Activated naive CD8-positive, alpha-beta T cell (primary cell): ENCODE measurements around the gene CIB1.

Source experiments
- H3K27ac Mint-ChIP-seq: one replicate; pipeline ENCODE4 v1.8.0; 2021; ENCODE audit warnings: mixed read lengths
- H3K27me3 Mint-ChIP-seq: one replicate; pipeline ENCODE4 v1.8.0; 2021; ENCODE audit warnings: mixed read lengths
- H3K36me3 Mint-ChIP-seq: one replicate; pipeline ENCODE4 v1.8.0; 2021; ENCODE audit warnings: mixed read lengths
- H3K4me1 Mint-ChIP-seq: one replicate; pipeline ENCODE4 v1.8.0; 2021; ENCODE audit warnings: low read depth, mixed read lengths
- H3K4me3 Mint-ChIP-seq: one replicate; pipeline ENCODE4 v1.8.0; 2021; ENCODE audit warnings: mild to moderate bottlenecking, mixed read lengths
- H3K9me3 Mint-ChIP-seq: one replicate; pipeline ENCODE4 v1.8.0; 2021; ENCODE audit warnings: low read depth, mixed read lengths

The CIB1 gene

DNA sequence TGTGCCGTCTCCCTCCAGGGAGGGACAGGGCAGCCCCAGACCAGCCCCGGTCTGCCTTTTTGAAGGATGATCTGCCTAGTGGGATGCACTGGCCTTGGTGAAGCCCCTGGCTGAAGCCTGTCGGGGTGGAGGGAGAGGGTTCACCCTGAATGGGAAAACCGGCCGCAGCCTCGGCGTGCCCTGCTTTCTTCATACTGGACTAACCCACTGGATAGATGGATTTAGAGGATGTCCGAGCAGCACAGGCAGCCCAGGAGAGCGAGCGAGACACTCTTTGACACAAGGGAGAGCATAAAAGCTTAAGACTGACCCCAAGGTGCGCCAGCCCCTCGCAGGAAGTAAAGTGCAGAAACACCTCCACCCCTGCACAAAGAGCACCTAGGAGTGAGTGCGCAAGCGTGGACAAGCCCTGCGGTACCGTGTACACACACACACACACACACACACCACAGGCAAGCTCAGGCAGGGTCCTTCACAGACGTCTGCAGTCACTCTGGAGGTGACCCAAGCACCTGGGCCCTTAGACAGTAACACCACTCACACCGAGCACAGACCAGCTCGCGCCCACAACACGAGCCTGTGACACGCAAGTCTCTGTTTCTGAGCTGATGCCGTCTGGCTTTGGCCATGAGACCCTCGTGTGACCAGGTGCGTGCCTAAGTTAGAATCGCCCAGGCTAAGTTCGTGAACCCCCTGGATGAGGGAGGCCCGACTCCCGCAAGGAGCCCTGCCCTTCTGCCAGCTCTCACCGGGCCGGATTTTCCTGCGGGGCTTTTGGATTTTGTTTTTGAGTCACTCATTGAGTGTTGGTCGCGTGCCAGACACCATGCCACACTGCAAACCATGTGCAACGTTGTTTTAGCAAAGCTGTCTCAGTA is 21.3 kb downstream of the CIB1 start:
- H3K36me3 Mint-ChIP-seq = no peaks in the 10 kb centered on the region
- no peak overlapping the region for H3K27ac Mint-ChIP-seq
- H3K27me3 Mint-ChIP-seq = no peaks in the 10 kb centered on the region
- H3K4me1 Mint-ChIP-seq = peaks cover 13% of the 10 kb centered on the region
- H3K4me3 Mint-ChIP-seq = no peak overlapping the region
- no peaks in the 10 kb centered on the region for H3K9me3 Mint-ChIP-seq

DNA sequence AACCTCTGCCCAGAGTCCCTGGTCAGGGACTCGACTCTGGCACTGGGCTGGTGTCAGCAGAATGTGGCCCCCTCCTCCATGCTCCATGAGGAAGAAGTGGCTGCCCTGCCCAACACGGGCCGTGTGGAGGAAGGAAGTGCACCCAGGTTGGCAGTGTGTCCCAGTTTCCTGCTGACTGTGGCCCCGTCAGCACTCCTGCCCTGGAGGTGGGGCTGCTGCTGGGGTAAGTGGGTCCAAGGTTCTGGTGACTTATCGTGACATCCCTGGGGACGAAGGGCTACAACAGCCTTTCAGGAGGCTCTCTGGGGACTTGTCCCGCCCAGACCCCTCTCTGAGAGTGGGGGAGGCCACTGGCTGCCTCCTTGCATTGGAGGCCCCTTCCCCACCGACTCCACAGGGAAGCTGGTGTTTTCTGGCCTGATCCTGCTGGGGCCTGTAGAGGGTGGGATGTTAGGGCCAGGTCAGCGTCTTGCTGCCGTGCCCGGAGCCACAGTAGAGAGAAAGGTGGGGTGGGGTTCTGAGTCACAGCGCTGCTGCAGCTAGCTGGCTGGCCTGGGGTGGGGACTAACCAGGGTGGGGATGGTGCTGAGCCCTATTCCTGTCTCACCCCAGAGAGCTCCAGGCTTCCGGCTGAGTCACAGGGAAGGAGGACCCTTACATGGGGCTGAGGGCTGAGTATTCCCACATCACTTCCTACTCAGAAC is 22.1 kb downstream of the CIB1 start:
- Mint-ChIP-seq H3K27me3 (no peaks in the 10 kb centered on the region), H3K9me3 (no peaks in the 10 kb centered on the region), H3K4me3 (no peak overlapping the region), H3K36me3 (no peaks in the 10 kb centered on the region), H3K27ac (no peak overlapping the region), H3K4me1 (peaks cover 13% of the 10 kb centered on the region)

DNA sequence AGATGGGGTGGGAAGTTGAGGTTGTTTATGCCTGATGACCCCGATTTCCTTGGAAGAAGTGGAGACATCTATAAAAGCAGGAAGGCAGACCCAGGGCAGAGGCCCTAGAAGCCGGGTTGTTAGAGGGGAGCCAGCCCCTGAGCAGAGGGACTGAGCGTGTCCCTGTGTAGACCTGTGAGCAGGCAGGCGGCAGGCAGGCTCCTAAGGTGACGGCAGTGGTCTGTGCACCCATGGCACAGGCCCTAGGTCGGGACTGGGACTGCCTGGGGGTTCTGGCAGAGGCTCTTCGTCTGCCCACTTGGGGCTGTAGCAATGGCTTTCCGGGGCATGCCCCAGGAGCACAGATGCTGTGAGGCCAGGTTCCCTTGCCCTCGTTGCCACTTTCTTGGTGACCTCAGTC is 22.7 kb downstream of the CIB1 start:
- Mint-ChIP-seq H3K9me3 (no peaks in the 10 kb centered on the region), H3K27me3 (no peaks in the 10 kb centered on the region), H3K4me1 (peaks cover 13% of the 10 kb centered on the region), H3K27ac (no peak overlapping the region), H3K36me3 (no peaks in the 10 kb centered on the region), H3K4me3 (no peak overlapping the region)

DNA sequence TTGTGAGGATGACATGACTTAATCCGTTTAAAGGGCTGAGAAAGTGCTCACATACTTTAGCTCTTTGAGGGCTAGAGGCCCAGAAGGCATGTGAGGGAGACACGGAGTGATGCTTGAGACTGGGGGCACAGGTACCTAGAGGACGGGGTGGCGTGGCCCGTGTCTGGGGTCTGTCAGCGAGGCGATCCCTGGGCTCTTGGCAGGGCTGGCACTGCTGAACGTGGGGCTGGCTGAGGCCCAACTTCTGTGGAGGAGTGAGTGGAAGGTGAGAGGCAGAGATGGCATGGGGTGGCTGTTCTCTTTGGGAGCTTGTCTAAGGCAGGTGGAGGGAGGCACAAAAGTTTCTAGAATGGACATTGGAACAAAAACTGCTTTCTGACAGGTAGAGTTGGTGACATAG is 23.1 kb downstream of the CIB1 start:
- Mint-ChIP-seq H3K4me3 (no peak overlapping the region), H3K9me3 (no peaks in the 10 kb centered on the region), H3K27ac (no peak overlapping the region), H3K36me3 (no peaks in the 10 kb centered on the region), H3K27me3 (no peaks in the 10 kb centered on the region), H3K4me1 (peaks cover 13% of the 10 kb centered on the region)

DNA sequence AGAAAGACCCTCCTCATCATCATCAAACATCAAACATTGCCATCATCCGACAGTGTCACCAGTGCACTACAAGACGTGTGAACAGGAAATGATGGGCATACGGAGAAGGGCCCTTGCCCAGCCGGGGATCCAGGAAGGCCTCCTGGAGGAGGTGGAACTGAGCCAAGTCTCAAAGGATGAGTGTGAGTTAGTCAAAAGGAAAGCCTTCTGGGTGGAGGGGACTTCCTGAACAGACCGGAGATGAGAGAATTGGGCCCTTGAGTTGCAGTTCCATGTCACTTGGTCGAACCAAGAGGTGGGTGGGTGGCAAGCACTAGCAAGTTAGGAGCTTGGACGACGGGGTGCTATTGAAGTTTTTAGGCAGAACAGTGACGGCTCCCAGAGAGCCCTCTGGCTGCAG is 24.1 kb downstream of the CIB1 start:
- Mint-ChIP-seq H3K4me1 (peaks cover 12% of the 10 kb centered on the region), H3K9me3 (no peaks in the 10 kb centered on the region), H3K36me3 (no peaks in the 10 kb centered on the region), H3K27ac (no peak overlapping the region), H3K4me3 (no peak overlapping the region), H3K27me3 (no peaks in the 10 kb centered on the region)

DNA sequence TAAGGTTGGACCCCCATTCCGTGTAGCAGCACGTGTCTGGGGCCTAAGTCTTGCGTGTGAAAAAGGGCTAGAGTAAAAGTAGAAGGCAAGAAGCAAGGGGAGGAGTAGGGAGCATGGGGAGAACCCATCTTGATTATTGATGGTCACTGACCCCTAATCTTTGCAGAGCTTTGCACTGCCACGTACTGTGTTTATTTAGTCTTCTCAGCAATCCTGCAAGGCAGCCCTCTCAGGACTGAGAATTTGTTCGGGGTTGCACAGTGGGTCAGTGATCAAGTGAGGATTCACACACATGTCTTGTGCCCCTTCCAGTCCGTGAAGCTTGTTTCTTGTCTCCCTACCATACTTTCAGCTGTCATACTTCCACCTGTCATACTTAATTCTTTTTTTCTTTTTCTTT is 25.4 kb downstream of the CIB1 start:
- peaks cover 12% of the 10 kb centered on the region for H3K4me1 Mint-ChIP-seq
- H3K27ac Mint-ChIP-seq = no peak overlapping the region
- H3K9me3 Mint-ChIP-seq = no peaks in the 10 kb centered on the region
- H3K4me3 Mint-ChIP-seq = no peak overlapping the region
- H3K36me3 Mint-ChIP-seq = no peaks in the 10 kb centered on the region
- H3K27me3 Mint-ChIP-seq = no peaks in the 10 kb centered on the region

DNA sequence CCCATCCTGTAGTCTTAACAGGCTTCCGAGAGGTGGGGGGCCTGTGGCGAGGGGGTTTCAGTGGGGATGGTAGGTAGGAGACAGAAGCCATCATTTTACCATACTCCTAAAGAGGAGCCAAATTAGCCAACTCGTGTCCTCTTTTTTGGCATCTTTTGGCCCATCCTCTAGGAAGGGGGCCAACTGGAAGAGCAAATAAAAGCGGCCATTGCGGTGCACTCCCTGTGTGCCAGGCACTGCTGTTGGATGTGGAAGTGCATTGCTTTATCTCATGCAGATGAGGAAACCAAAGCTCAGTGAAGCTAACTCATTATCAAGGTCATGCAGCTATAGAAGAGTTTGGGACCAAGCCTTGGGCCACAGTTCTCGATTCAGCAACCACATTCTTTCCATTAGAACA is 26.5 kb downstream of the CIB1 start:
- H3K27me3 Mint-ChIP-seq = no peaks in the 10 kb centered on the region
- no peak overlapping the region for H3K4me3 Mint-ChIP-seq
- no peaks in the 10 kb centered on the region for H3K9me3 Mint-ChIP-seq
- H3K4me1 Mint-ChIP-seq = peaks cover 20% of the 10 kb centered on the region
- no peak overlapping the region for H3K27ac Mint-ChIP-seq
- no peaks in the 10 kb centered on the region for H3K36me3 Mint-ChIP-seq

DNA sequence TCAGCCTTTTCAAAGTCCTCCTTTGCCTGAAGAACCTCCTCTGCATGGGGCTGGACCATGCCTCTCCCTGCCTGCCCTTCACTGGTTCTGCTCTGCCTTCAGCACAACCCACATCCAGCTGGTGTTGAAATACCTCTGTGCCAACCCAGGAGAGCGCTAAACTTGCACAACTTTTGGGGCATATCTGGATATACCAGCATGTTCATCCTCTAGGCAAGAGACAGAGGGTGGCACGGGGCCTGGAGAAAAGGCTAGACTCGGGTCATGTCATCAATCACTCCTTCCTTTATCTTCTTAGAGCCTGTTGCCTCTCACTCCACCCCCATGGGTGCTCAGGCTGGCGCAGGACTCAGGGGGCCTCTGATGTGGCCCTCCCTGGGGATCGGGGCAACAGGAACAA is 27.9 kb downstream of the CIB1 start:
- Mint-ChIP-seq H3K27ac (no peak overlapping the region), H3K27me3 (no peaks in the 10 kb centered on the region), H3K4me3 (no peak overlapping the region), H3K4me1 (peaks cover 20% of the 10 kb centered on the region), H3K36me3 (no peaks in the 10 kb centered on the region), H3K9me3 (no peaks in the 10 kb centered on the region)

DNA sequence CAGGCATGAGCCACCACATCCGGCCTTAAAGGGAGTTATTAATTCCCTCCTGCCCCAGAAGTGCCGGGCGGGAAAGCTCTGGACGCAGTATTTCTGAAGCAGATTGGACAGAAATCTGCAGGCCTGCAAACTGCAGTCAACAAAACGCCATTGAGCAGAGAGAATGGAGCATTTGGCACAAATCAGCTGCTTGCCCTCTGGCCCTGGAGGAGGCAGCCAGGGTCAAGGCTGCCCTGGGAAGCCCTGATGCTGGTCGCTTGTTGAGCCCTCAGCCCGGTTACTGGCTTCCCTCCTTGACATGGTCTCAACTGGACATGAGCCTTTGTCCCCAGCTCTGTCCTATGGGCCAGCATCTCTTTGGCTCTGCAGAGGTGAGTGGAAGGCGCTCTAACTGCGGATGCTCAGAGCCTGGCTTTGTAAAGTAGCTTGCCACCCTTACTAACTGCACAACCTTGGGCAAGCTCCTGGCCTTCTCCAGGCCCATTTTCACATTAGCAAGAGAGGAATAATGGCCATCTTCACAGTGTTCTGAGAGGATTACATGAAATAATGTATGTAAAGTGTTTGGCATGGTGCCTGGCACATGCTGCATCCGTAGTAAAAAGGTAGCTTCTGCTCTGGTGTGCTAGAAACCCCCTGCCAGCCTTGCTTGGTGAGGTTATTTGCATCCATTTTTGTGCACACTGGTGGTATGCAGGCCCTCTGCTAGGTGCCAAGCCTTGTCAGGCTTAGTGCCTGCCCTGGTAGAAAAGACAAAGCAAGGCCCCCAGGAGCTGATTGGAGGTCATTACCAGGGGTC is 28.5 kb downstream of the CIB1 start:
- Mint-ChIP-seq H3K9me3 (no peaks in the 10 kb centered on the region), H3K27me3 (no peaks in the 10 kb centered on the region)

DNA sequence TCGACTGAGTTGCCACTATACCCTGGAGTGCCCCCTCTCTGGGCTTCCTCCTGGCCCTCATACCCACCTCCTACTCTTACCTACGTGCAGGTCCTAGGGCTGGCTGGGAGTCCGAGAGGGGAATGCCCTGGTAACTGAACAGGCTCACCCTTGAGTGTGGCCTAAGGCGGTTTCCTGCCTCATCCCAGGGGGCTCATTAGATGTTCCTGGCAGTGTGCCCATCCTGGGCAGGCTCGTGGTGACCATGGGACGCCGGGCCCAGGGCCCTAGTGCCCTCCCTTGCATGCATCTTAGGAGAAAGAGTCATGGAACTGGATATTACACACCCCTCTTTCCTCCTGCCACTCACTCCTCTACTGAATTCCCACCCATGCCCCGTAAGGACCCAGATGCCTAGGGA is 29.8 kb downstream of the CIB1 start:
- Mint-ChIP-seq H3K27me3 (no peaks in the 10 kb centered on the region), H3K27ac (no peak overlapping the region), H3K4me1 (peaks cover 18% of the 10 kb centered on the region)

More for the DNA sequence above, 28.5 kb downstream of the CIB1 start:
- H3K4me1 Mint-ChIP-seq = peaks cover 19% of the 10 kb centered on the region
- H3K4me3 Mint-ChIP-seq = no peak overlapping the region
- no peaks in the 10 kb centered on the region for H3K36me3 Mint-ChIP-seq
- H3K27ac Mint-ChIP-seq = no peak overlapping the region

DNA sequence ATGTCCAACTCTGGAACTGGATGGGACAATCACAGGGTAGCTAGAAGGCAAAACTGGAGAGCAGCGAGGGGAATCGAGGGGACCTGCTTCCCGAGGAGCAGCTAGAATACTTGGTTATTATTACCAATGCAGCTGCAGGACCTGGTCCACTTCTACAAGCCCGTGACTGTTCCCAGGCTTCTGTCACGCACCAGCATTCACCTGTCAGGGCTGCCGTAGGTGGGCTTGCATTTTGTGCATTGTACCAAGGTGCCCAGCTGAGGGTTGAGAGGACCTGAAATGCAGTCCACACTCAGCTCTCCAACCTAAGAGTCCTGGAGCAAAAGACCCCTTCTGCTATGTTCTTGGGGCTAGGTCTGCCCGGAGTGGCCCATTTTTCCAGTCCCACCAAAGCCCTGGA is 30.3 kb downstream of the CIB1 start:
- Mint-ChIP-seq H3K27ac (no peak overlapping the region), H3K36me3 (no peaks in the 10 kb centered on the region), H3K27me3 (no peaks in the 10 kb centered on the region), H3K9me3 (no peaks in the 10 kb centered on the region), H3K4me3 (no peak overlapping the region), H3K4me1 (peaks cover 19% of the 10 kb centered on the region)

More for the DNA sequence above, 29.8 kb downstream of the CIB1 start:
- H3K4me3 Mint-ChIP-seq = no peak overlapping the region
- H3K36me3 Mint-ChIP-seq = no peaks in the 10 kb centered on the region
- no peaks in the 10 kb centered on the region for H3K9me3 Mint-ChIP-seq

DNA sequence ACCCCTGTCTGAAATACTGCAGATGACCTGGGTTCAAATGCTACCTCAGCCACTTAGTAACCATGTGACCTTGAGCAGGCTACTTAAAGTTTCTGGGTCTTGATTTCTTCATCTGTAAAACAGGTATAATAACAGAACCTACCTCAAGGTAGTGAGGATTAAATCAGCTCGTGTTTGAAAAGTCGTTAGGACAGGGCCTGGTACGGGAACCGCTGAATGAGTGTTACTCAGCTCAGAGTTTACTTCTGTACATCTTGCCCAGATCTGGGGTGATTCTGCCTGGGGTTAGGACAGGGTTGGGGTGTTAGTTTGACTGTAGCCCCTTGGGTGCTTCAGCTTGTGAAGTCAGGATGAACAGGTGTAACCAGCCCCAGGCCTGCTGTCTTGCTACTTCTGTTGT is 30.8 kb downstream of the CIB1 start:
- no peaks in the 10 kb centered on the region for H3K36me3 Mint-ChIP-seq
- H3K27ac Mint-ChIP-seq = no peak overlapping the region
- peak overlapping the region; percentile 90 for H3K4me3 Mint-ChIP-seq
- H3K4me1 Mint-ChIP-seq = peaks cover 21% of the 10 kb centered on the region
- no peaks in the 10 kb centered on the region for H3K9me3 Mint-ChIP-seq
- H3K27me3 Mint-ChIP-seq = no peaks in the 10 kb centered on the region

DNA sequence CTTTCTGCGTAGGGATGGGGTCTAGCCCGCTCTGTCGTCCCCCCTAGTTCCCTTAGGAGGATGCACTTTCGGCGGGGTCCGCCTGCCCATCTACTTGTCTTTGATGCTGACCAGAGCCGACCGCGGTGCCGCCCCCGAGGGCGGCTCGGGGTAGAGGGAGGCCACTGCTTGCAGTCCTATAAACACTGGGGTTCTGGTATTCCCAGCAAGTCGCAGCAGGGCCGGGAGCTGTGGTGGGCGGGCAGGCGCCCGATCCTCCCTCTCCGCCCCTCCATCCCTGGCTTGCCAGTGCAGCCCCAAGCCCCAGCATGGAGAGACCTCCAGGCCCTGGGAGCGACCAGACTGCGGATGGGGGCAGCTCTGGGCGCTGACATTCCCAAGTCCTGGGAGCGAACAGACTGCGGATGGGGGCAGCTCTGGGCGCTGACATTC is 31.8 kb downstream of the CIB1 start:
- H3K36me3 Mint-ChIP-seq = no peaks in the 10 kb centered on the region
- H3K4me3 Mint-ChIP-seq = peak overlapping the region; percentile 90
- peaks cover 21% of the 10 kb centered on the region for H3K4me1 Mint-ChIP-seq
- H3K27ac Mint-ChIP-seq = peak overlapping the region; percentile 28
- H3K27me3 Mint-ChIP-seq = no peaks in the 10 kb centered on the region
- no peaks in the 10 kb centered on the region for H3K9me3 Mint-ChIP-seq

DNA sequence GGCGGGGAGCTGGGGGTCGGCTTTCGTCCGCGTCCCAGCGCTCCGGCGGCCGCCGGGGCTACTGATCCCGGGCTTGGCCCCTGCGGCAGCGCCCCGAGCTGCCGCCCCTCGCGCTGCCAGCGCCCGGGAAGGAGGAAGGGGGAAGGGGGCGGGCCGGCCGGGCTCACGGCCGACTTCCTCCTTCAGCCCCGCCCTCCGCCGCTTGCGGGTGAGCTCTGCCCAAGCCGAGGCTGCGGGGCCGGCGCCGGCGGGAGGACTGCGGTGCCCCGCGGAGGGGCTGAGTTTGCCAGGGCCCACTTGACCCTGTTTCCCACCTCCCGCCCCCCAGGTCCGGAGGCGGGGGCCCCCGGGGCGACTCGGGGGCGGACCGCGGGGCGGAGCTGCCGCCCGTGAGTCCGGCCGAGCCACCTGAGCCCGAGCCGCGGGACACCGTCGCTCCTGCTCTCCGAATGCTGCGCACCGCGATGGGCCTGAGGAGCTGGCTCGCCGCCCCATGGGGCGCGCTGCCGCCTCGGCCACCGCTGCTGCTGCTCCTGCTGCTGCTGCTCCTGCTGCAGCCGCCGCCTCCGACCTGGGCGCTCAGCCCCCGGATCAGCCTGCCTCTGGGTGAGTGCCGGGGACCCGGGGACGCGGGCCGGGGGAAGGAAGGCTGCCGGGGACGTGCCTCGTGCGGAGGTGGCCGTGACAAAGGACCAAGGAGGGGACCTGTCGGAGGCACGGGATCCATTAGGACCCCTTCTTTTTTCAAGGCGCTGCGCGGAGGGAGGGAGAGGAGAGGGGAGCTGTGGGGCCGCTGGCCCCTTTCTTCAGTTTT is 32.4 kb downstream of the CIB1 start, which contains the start of gene SEMA4B:
Gene SEMA4B (plus strand): TSS at position 201 of the 814 bp plus-strand sequence. CDS start 249 bp downstream, at position 450.
- H3K36me3 Mint-ChIP-seq = no peaks in the 10 kb centered on the region
- H3K27ac Mint-ChIP-seq = peak within 1 kb of the TSS; percentile 82
- peaks cover 21% of the 10 kb centered on the region for H3K4me1 Mint-ChIP-seq
- peak within 1 kb of the TSS; percentile 91 for H3K4me3 Mint-ChIP-seq
- no peaks in the 10 kb centered on the region for H3K27me3 Mint-ChIP-seq
- no peaks in the 10 kb centered on the region for H3K9me3 Mint-ChIP-seq
